ENCODE measurements around the gene PNRC1.

DNA sequence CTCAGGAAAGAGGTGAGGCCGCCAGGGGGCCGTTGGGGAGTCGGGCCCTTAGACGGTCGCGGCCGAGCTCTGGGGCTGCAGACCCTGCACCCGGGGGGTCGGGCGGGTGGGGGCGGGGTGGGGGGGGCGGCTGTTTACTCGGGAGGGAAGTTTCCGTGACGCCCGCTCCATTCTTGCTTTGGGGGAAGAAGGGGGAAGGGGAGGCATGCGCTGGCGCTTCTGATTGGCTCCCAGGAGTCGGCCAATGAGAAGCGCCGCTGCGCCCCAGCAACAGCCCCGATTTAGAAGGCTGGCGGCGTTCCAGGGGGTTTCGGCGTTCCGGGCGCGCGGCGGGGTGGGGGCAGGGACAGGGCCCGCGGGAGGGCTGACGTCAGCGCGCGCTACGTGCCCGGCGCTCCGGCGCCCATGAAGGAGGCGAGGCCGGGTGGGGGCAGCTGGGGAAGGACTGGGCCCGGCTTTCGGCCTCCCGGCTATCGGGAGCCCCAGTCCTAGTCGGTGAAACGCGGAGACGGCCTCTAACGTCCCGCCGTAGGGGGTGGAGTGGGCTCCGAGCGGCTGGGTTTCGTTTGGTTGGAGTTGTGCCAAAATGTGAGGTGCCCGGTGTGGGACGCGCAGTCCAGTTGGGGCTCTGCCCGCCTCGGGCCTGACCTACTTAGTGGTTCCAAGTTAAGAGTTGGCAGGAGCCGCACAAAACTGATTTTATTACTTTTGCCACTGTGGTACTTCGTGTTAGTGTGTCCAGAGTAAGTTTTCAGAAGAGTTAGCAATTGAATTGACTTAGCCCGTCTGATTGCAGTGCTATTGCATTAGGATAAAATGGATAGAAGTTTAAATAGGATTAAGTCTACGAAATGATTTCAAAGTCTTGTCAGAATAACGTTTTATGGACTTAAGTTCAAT lies 1.1 kb downstream of the PNRC1 start:
- TF ChIP-seq, protein P1, sequence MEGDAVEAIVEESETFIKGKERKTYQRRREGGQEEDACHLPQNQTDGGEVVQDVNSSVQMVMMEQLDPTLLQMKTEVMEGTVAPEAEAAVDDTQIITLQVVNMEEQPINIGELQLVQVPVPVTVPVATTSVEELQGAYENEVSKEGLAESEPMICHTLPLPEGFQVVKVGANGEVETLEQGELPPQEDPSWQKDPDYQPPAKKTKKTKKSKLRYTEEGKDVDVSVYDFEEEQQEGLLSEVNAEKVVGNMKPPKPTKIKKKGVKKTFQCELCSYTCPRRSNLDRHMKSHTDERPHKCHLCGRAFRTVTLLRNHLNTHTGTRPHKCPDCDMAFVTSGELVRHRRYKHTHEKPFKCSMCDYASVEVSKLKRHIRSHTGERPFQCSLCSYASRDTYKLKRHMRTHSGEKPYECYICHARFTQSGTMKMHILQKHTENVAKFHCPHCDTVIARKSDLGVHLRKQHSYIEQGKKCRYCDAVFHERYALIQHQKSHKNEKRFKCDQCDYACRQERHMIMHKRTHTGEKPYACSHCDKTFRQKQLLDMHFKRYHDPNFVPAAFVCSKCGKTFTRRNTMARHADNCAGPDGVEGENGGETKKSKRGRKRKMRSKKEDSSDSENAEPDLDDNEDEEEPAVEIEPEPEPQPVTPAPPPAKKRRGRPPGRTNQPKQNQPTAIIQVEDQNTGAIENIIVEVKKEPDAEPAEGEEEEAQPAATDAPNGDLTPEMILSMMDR (conservative IDR thresholded peaks at IDR 0.05; ENCODE audit: low read length): no peak
- TF ChIP-seq EZH2phosphoT487 (IDR thresholded peaks at IDR 0.05; ENCODE audit: borderline replicate concordance): no peak
